A549 (cell line): ENCODE data around the gene ALDH3A2. TPM values are rescaled to one million over a fixed set of nuclear protein-coding genes. Genes with fewer than 3 reads are reported as not detected.

Experiments
- ATAC-seq, 2 experiments: fragments of 200-7000 bp in 1 of 2; fragments of >200 bp in 1 of 2; cut with Nextera tagmentation in 1 of 2; cut with Tn5 transposase in 1 of 2; 3 replicates each; pipeline versions ENCODE4 v1.8.0 to v1.9.1; 2018 to 2020; ENCODE audit warnings: mild to moderate bottlenecking in 1 of 2, moderate library complexity in 1 of 2
- CTCF ChIA-PET: fragments of 300-600 bp; sonication (Branson Sonifier 250); formaldehyde crosslinking; extraction: SDS; loops from one replicate; lab custom pipeline; 2021; ENCODE audit warnings: antibody characterized with exemption, inconsistent platforms; lab: Yijun Ruan, JAX
- POLR2A ChIA-PET: fragments of 350-600 bp; formaldehyde crosslinking; extraction: SDS; loops from one replicate; lab custom pipeline; 2021; ENCODE audit warnings: antibody characterized with exemption, inconsistent platforms; lab: Yijun Ruan, JAX
- DNase-seq, 2 experiments: peaks; one replicate each; pipeline versions ENCODE4 v3.0.0 to v3.0.0-alpha.2; 2011 to 2016; ENCODE audit warnings: low read depth in 1 of 2, low spot score in 1 of 2
- FAIRE-seq: peaks from 2 replicates; lab custom pipeline; 2011; peaks lifted over from hg19 to GRCh38; lab: Jason Lieb, UNC
- H3K27ac ChIP-seq, 2 experiments: fragments of >200 bp; sonication (Bioruptor Twin); formaldehyde crosslinking; 3 replicates each; pipeline ENCODE4 v1.5.1; 2016 to 2017
- H3K4me1 ChIP-seq: fragments of >200 bp; sonication (Bioruptor Twin); formaldehyde crosslinking; 3 replicates; pipeline ENCODE4 v1.6.1; 2016
- H3K4me2 ChIP-seq: fragments of >200 bp; sonication (Bioruptor Twin); formaldehyde crosslinking; 3 replicates; pipeline ENCODE4 v1.6.1; 2016
- H3K4me3 ChIP-seq: fragments of >200 bp; sonication (Bioruptor Twin); formaldehyde crosslinking; 3 replicates; pipeline ENCODE4 v1.5.1; 2016
- H3K9me3 ChIP-seq: fragments of >200 bp; sonication (Bioruptor Twin); formaldehyde crosslinking; 3 replicates; pipeline ENCODE4 v1.6.1; 2016
- BCL3 ChIP-seq: fragments of >200 bp; sonication (Bioruptor Twin); formaldehyde crosslinking; IDR thresholded peaks from 3 replicates; pipeline ENCODE4 v1.6.1; 2016
- CBX2 ChIP-seq: fragments of 200-600 bp; sonication (generic); IDR thresholded peaks from 2 replicates; pipeline ENCODE4 v1.6.1; 2016; ENCODE audit warnings: low read depth, mild to moderate bottlenecking, borderline replicate concordance
- FOSL2 ChIP-seq, 2 experiments: fragments of 450-650 bp in 1 of 2; fragments of >200 bp in 1 of 2; sonication (Bioruptor Twin) in 1 of 2; formaldehyde crosslinking; IDR thresholded peaks; 2 replicates each; pipeline versions ENCODE4 v1.5.0 to v1.6.1; 2016 to 2020; ENCODE audit warnings: mild to moderate bottlenecking in 1 of 2, moderate library complexity in 1 of 2
- KDM5A ChIP-seq: fragments of 200-600 bp; sonication (generic); IDR thresholded peaks from 2 replicates; pipeline ENCODE4 v1.6.1; 2016; ENCODE audit warnings: antibody characterized with exemption, mild to moderate bottlenecking
- MAFK ChIP-seq: fragments of 450-650 bp; IDR thresholded peaks from 2 replicates; pipeline ENCODE4 v1.6.1; 2014; ENCODE audit not compliant: partially characterized antibody
- RARB ChIP-seq: fragments of 250-450 bp; sonication (Bioruptor Pico); IDR thresholded peaks from 2 replicates; pipeline ENCODE4 v1.8.0; 2021; ENCODE audit warnings: mild to moderate bottlenecking, moderate library complexity
- RCOR1 ChIP-seq: fragments of 150-350 bp; IDR thresholded peaks from 2 replicates; pipeline ENCODE4 v1.6.1; 2014; ENCODE audit warnings: antibody characterized with exemption, low read length, low read depth
- SMC3 ChIP-seq: fragments of >200 bp; sonication (Bioruptor Twin); formaldehyde crosslinking; IDR thresholded peaks from 3 replicates; pipeline ENCODE4 v1.6.1; 2018; ENCODE audit warnings: inconsistent platforms
- ZSCAN20 ChIP-seq: fragments of 250-450 bp; sonication (Bioruptor Pico); IDR thresholded peaks from 2 replicates; pipeline ENCODE4 v1.8.0; 2022; ENCODE audit warnings: mild to moderate bottlenecking, moderate library complexity
- WGBS: methylation state at CpG from one replicate; pipeline ENCODE4 v1.1.6; 2017; ENCODE audit errors: missing lambda C conversion rate; 5-methylcytosine and 5-hydroxymethylcytosine counted together
- polyA plus RNA-seq, 4 experiments: library from polyadenylated mRNA; depleted of rRNA in 3 of 4; stranded (reverse); fragments of >200 nt; fragmentation: RNase III in 1 of 4; extraction: RNeasy Plus Mini Kit Qiagen cat#74134 plus additional on column Dnase treatment in 1 of 4; gene quantifications; 2 replicates in 3 of 4; 3 replicates in 1 of 4; pipeline ENCODE4 v1.2.3, GENCODE V29; 2011 to 2017
- small RNA-seq, 6 experiments: library from RNA; depleted of rRNA; stranded (forward); fragments of <200 nt; gene quantifications; one replicate each; pipeline ENCODE3, GENCODE V24; 2012
- TF ChIP-seq, protein P1 (sequence below): IDR thresholded peaks from 2 replicates; pipeline ENCODE4 v1.6.1; 2012

Gene ALDH3A2
- polyA plus RNA-seq, 2 of the 4 experiments (the other 2 are of a cell fraction), result 140 to 195 TPM

DNA sequence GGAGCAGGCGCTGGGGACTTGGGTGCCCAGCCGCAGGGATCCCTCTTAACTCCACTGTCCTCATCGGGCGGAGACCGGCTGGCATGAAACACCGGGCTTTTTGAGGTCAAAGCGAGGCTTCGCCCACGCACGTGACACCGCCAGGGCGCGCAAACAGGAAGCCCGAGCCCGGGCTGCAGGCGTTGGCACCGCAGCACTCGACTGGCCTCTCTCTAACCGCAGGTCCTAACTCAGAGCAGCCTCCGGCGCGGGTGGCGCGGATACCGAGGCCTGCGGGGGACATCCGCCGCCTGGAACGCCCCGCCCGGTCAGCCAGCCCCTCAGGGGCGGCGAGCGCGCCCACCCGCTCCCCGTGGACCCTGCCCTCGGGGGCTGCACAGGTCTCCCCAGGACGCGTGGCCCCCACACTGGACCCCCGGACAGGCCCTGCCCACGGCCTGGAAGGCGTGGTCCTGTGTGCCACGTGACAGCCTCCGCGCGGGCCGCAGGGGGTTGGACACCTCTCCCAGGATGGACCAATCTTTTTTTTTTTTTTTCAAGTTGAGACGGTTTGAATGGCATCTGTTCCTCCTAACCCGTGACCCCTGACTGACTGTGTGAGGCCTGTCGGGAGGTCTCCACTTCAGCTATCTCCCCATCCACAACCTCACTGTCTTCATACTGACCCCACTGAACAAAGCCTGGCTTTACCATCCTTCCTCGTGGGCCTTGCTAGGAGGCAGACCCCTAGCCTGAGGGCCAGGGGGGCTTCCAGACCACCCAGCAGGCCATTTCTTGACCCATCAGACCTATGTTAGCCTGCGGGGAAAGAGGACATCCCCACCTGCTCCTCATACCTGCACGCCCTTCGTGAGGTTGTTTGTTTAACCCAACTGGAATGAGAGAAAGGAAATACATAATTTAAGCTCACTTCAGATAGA is 76.2 kb downstream of the ALDH3A2 start:
- whole genome bisulfite sequencing, result 92% methylated on average over 52 of the region's 55 CpGs
- Histone ChIP-seq H3K27ac (peak overlapping the region; percentile 32 to 73; a peak in 4 of 6 replicates), H3K4me1 (peaks cover 54% of the 10 kb centered on the region), H3K4me2 (no peak overlapping the region), H3K9me3 (no peaks in the 10 kb centered on the region), H3K4me3 (no peak overlapping the region)
- POLR2A ChIA-PET, result interaction anchor here (0.7 kb wide), 1 partner anchor 10 kb away, joined by 3 read pairs; no protein-coding TSS in a partner anchor
- no peak for ATAC-seq
- DNase-seq, result no peak
- FAIRE-seq, result no peak
- CTCF ChIA-PET, result interaction anchor here (1.4 to 12.9 kb wide), 3 partner anchors 18 to 37 kb away, joined by 3 to 145 read pairs (median 65); no protein-coding TSS in a partner anchor
- TF ChIP-seq FOSL2 (IDR thresholded peaks at IDR 0.05) (no peak), FOSL2 (CRISPR knock-in tag; IDR thresholded peaks at IDR 0.05) (no peak), ZSCAN20 (CRISPR knock-in tag) (no peak), BCL3 (no peak), CBX2 (no peak), KDM5A (no peak)
- TF ChIP-seq, protein P1, sequence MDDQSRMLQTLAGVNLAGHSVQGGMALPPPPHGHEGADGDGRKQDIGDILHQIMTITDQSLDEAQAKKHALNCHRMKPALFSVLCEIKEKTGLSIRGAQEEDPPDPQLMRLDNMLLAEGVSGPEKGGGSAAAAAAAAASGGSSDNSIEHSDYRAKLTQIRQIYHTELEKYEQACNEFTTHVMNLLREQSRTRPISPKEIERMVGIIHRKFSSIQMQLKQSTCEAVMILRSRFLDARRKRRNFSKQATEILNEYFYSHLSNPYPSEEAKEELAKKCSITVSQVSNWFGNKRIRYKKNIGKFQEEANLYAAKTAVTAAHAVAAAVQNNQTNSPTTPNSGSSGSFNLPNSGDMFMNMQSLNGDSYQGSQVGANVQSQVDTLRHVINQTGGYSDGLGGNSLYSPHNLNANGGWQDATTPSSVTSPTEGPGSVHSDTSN, result no peak

DNA sequence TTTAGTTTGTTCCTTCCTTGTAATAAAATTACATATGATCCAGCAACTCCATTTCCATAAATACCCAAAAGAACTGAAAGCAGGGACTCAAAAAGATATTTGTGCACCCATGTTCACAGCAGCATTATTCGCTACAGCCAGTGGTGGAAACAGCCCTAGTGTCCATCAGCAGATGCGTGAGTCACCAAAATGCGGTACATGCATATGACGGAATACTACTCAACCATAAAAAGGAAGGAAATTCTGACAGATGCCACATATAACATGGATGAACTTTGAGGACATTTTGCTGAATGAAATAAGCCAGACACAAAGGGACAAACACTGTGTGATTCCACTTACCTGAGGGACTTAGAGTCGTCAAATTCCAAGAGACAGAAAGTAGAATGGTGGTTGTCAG is 76.9 kb downstream of the ALDH3A2 start:
- H3K9me3 ChIP-seq, result no peaks in the 10 kb centered on the region
- no peak overlapping the region for H3K4me3 ChIP-seq
- FAIRE-seq, result no peak
- no peak for TF ChIP-seq SMC3
- TF ChIP-seq FOSL2 (IDR thresholded peaks at IDR 0.05), result no peak
- TF ChIP-seq FOSL2 (CRISPR knock-in tag; IDR thresholded peaks at IDR 0.05), result peak; percentile 22; the same call in 1 of the 2 replicates
- ChIA-PET CTCF (interaction anchor here (3.8 to 12.9 kb wide), 2 partner anchors 36 to 37 kb away, joined by 32 to 145 read pairs; no protein-coding TSS in a partner anchor), POLR2A (interaction anchor here (0.7 to 3.0 kb wide), 2 partner anchors 9 to 18 kb away, joined by 3 to 7 read pairs; no protein-coding TSS in a partner anchor)
- no peak for DNase-seq
- H3K27ac ChIP-seq, result peak overlapping the region in 1 of 2 experiments; percentile 73; a peak in 2 of 6 replicates
- H3K4me1 ChIP-seq, result peaks cover 47% of the 10 kb centered on the region
- WGBS, result 92% methylated on average over 5 of the region's 5 CpGs
- no peak overlapping the region for H3K4me2 ChIP-seq
- ATAC-seq, result no peak

GRCh38 chr17:19726631-19727376 is 78.3 kb downstream of the ALDH3A2 start:
- peak; percentile 54 for FAIRE-seq

More at GRCh38 chr17:19726631-19727376, 78.3 kb downstream of the ALDH3A2 start:
- TF ChIP-seq RCOR1 (no peak), RARB (CRISPR knock-in tag) (no peak), MAFK (peak; percentile 18)
- no peak overlapping the region for H3K4me3 ChIP-seq
- no peaks in the 10 kb centered on the region for H3K9me3 ChIP-seq
- DNase-seq, result no peak
- H3K4me1 ChIP-seq, result peaks cover 38% of the 10 kb centered on the region
- WGBS, result 91% methylated on average over 7 of the region's 7 CpGs
- ATAC-seq, result no peak
- ChIA-PET CTCF (interaction anchor here (0.7 to 11.1 kb wide), 12 partner anchors 8 to 364 kb away, joined by 3 to 115 read pairs (median 14); partner anchors contain the start of genes ALDH3A1, ALDH3A2, B9D1 and SLC47A2), POLR2A (interaction anchor here (2.2 to 3.0 kb wide), 2 partner anchors 17 to 79 kb away, joined by 7 to 18 read pairs; partner anchors contain the start of gene ALDH3A2)
- peak overlapping the region; percentile 67 to 82 for H3K27ac ChIP-seq
- peak overlapping the region; percentile 44; the same call in 1 of the 3 replicates for H3K4me2 ChIP-seq

Small RNA genes within 50 kb of the gene (small RNA-seq; reads per million reads assigned to genes)
- gene NMTRQ-TTG12-1, result 0 reads per million in 6 experiments
- gene RF00322, result 0 reads per million in 6 experiments

Other genes with a start within 250 kb of the ALDH3A2 start
- gene RNF112, start 237.5 kb upstream of the ALDH3A2 start, polyA plus RNA-seq (2011; rRNA removed), result 0.27 and 0.65 TPM in 2 replicates
- gene RNF112, start 237.5 kb upstream of the ALDH3A2 start, polyA plus RNA-seq (2017; fragmentation: RNase III; extraction: RNeasy Plus Mini Kit Qiagen cat#74134 plus additional on column Dnase treatment), result 0.66 to 2.7 TPM (median 1.4 TPM) in 3 replicates
- 21.1 and 35.1 TPM in 2 replicates for gene SLC47A1, start 114.9 kb upstream of the ALDH3A2 start, polyA plus RNA-seq (2011; rRNA removed)
- 20.4 to 24.6 TPM (median 24.2 TPM) in 3 replicates for gene SLC47A1, start 114.9 kb upstream of the ALDH3A2 start, polyA plus RNA-seq (2017; fragmentation: RNase III; extraction: RNeasy Plus Mini Kit Qiagen cat#74134 plus additional on column Dnase treatment)
- 0.07 and 0.13 TPM in 2 replicates for gene SLC47A2, start 67.8 kb downstream of the ALDH3A2 start, polyA plus RNA-seq (2011; rRNA removed)
- 0.16 to 0.27 TPM (median 0.22 TPM) in 3 replicates for gene SLC47A2, start 67.8 kb downstream of the ALDH3A2 start, polyA plus RNA-seq (2017; fragmentation: RNase III; extraction: RNeasy Plus Mini Kit Qiagen cat#74134 plus additional on column Dnase treatment)
- 1,190 and 1,547 TPM in 2 replicates for gene ALDH3A1, start 99.5 kb downstream of the ALDH3A2 start, polyA plus RNA-seq (2011; rRNA removed)
- gene ALDH3A1, start 99.5 kb downstream of the ALDH3A2 start, polyA plus RNA-seq (2017; fragmentation: RNase III; extraction: RNeasy Plus Mini Kit Qiagen cat#74134 plus additional on column Dnase treatment), result 833 to 1,094 TPM (median 959 TPM) in 3 replicates
- 40.9 and 83.3 TPM in 2 replicates for gene ULK2, start 219.2 kb downstream of the ALDH3A2 start, polyA plus RNA-seq (2011; rRNA removed)
- 11.1 to 14.4 TPM (median 12.9 TPM) in 3 replicates for gene ULK2, start 219.2 kb downstream of the ALDH3A2 start, polyA plus RNA-seq (2017; fragmentation: RNase III; extraction: RNeasy Plus Mini Kit Qiagen cat#74134 plus additional on column Dnase treatment)